ENCODE data around the gene PPP1R1C.

Gene PPP1R1C

DNA sequence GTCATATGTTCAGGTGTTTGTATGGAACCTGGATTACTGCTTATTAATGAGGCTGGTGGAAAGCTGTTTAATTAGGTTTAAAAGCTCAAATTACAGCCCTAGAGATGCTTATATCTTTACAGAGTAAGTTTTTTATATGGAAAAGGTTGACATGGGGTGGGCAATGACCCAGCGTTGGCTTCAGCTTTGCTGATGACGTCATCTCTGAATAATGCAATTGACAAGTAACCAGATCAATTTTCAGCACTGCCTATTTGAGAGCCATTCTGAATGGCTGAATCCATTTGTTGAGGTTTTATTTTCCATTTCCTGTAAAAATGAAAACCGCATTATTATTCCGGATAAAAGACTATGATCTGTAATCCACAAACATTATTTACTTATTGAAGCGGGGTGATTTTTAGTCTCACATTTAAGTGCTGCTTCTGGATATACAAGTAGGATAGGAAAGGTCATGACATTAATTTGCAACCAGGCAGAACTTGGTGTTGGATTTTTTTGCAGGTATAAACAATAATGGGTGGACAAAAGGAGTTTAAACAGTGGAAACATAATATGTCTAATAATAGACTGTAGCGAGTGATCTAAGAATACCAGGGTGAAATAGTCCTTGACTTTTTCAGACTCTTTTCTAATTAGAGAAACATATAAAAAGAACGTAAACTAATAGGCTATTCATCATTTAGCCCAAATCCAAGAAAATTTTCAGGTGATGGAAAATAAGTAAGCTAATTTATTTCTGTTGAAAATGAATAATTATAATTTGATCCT is 2.7 kb downstream of the PPP1R1C start:
- H3K4me3 ChIP-seq (ENCODE audit: low read depth, low read length), result no peak overlapping the region
- no peaks in the 10 kb centered on the region for H3K9me3 ChIP-seq (ENCODE audit: severe bottlenecking)
- H3K27ac ChIP-seq, result no peak overlapping the region
- TF ChIP-seq, protein P1, sequence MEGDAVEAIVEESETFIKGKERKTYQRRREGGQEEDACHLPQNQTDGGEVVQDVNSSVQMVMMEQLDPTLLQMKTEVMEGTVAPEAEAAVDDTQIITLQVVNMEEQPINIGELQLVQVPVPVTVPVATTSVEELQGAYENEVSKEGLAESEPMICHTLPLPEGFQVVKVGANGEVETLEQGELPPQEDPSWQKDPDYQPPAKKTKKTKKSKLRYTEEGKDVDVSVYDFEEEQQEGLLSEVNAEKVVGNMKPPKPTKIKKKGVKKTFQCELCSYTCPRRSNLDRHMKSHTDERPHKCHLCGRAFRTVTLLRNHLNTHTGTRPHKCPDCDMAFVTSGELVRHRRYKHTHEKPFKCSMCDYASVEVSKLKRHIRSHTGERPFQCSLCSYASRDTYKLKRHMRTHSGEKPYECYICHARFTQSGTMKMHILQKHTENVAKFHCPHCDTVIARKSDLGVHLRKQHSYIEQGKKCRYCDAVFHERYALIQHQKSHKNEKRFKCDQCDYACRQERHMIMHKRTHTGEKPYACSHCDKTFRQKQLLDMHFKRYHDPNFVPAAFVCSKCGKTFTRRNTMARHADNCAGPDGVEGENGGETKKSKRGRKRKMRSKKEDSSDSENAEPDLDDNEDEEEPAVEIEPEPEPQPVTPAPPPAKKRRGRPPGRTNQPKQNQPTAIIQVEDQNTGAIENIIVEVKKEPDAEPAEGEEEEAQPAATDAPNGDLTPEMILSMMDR (IDR thresholded peaks at IDR 0.05; ENCODE audit: low read depth, low read length), result no peak
- no peaks in the 10 kb centered on the region for H3K27me3 ChIP-seq (ENCODE audit: insufficient read depth, low read depth, severe bottlenecking)
- DNase-seq, result no peak
- no peaks in the 10 kb centered on the region for H3K36me3 ChIP-seq

DNA sequence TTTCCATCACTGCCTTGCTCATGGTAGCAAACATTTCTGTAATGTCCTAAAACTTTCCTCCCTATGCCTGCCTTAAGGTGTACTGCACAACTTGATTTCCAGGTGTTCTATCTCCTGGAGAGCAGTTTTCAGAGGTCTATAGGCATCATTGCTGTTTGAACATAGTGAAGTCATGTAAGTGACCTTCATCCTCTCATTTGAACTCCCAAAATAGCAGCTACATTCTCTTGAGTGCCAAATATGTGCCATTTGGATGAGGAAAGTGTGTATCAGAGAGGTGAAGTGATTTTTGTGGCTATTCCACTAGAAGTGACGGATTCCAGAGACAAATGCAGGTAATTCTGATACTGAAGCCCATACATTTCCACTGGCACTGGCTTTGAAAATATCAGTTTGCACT is 3.4 kb downstream of the PPP1R1C start:
- Histone ChIP-seq H3K9me3 (ENCODE audit: severe bottlenecking) (no peaks in the 10 kb centered on the region), H3K27me3 (ENCODE audit: insufficient read depth, low read depth, severe bottlenecking) (no peaks in the 10 kb centered on the region), H3K36me3 (no peaks in the 10 kb centered on the region), H3K27ac (no peak overlapping the region), H3K4me3 (ENCODE audit: low read depth, low read length) (no peak overlapping the region)
- no peak for DNase-seq
- TF ChIP-seq, protein P1 (IDR thresholded peaks at IDR 0.05; ENCODE audit: low read depth, low read length), result no peak

DNA sequence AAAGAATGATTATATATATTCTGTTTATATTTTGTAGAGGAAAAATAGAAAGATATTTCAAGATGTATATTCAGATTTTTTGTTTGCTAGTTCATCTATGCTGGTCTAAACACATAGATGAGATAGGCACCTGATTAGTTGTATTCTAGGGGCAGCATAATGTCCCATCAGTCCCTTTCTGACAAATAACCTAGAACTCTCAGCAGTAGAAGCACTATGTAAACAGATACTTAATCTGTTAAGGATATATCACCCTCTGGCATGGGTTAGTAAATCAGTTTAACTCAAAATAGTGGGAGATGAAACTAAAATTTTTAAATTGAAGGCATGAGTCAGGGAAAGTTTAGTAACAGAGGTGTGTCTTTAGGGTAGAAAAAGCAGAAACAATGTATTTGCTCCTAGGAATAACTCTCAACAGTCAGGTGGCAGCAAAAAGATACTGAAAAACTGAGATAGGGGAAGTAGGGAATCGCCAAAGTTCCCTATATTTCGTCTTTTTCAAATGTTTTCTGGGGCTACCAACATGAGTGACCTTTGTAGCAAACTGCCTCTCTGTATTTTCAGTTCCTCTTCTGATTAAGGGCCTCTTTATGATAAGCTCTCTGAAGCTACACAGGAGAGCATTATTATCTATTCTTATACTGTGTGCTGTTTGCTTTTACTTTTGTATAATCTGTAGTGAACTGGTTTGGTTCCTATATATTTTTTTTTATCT is 5.7 kb downstream of the PPP1R1C start:
- Histone ChIP-seq H3K27ac (no peak overlapping the region), H3K4me3 (ENCODE audit: low read depth, low read length) (no peak overlapping the region), H3K36me3 (no peaks in the 10 kb centered on the region), H3K27me3 (ENCODE audit: insufficient read depth, low read depth, severe bottlenecking) (no peaks in the 10 kb centered on the region), H3K9me3 (ENCODE audit: severe bottlenecking) (no peaks in the 10 kb centered on the region)
- no peak for DNase-seq
- TF ChIP-seq, protein P1 (IDR thresholded peaks at IDR 0.05; ENCODE audit: low read depth, low read length), result no peak

DNA sequence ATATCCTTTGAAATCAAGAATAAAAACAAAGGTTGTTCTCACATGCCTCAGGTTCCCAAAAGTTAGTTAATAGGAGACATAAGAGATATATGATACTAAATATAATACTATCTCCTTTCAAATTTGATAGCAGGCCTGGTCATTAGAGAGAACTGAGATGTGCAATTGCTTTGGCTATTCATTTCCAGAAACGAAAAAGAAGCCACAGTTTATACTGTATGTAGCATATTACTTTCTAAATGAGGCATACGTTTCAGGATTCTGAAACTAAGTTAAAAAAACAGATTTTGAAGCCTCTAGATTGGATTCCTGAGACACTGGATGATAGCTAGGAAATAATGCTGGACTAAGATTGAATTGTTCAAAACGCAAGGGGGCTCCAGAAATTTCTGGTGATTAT is 7.1 kb downstream of the PPP1R1C start:
- no peak for DNase-seq
- Histone ChIP-seq H3K4me3 (ENCODE audit: low read depth, low read length) (no peak overlapping the region), H3K27ac (no peak overlapping the region), H3K36me3 (no peaks in the 10 kb centered on the region), H3K27me3 (ENCODE audit: insufficient read depth, low read depth, severe bottlenecking) (no peaks in the 10 kb centered on the region), H3K9me3 (ENCODE audit: severe bottlenecking) (no peaks in the 10 kb centered on the region)
- TF ChIP-seq, protein P1 (IDR thresholded peaks at IDR 0.05; ENCODE audit: low read depth, low read length), result no peak

DNA sequence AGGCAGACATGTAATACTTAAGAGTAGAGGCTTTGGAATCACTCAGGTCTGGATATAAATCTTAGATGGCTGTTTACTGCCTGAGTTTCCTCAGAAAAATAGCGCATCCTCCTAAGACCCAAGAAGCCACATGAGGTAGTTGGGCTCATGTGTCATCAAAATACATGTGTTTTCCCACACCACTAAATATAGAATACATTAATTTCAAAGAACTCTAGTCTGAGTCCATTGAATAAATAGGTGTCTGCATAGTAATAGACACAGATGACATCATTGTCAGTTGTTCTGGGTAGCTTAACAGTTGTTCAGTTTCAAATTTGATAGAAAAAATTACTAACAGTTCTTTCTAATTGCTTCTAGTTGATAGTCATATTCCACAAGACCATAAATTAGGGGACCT is 9.6 kb downstream of the PPP1R1C start:
- H3K27me3 ChIP-seq (ENCODE audit: insufficient read depth, low read depth, severe bottlenecking), result no peaks in the 10 kb centered on the region
- H3K9me3 ChIP-seq (ENCODE audit: severe bottlenecking), result no peaks in the 10 kb centered on the region
- no peaks in the 10 kb centered on the region for H3K36me3 ChIP-seq
- no peak for DNase-seq
- no peak overlapping the region for H3K27ac ChIP-seq
- no peak overlapping the region for H3K4me3 ChIP-seq (ENCODE audit: low read depth, low read length)
- TF ChIP-seq, protein P1 (IDR thresholded peaks at IDR 0.05; ENCODE audit: low read depth, low read length), result no peak

All from WERI-Rb-1 (cell line).